CD4-positive, alpha-beta T cell treated with Interleukin-4 for 1 hour (primary cell): ENCODE data around the gene LRCH4.
A peak's percentile ranks its signal among the peaks of the same experiment; 100 is the strongest.
"Not testable (repeated sequence)": the region's sequence is repeated elsewhere in the genome, so short reads cannot be mapped to it uniquely, and the experiment has no call there.

ENCODE experiments used
- DNase-seq, 2 donors: peaks; one replicate each; pipeline ENCODE4 v3.0.0-alpha.2; 2020 to 2022

LRCH4 gene

GRCh38 chr7:100543586-100543985 is 42.3 kb downstream of the LRCH4 start:
- DNase-seq, result no peak

- not testable (repeated sequence) for DNase-seq
Measured at GRCh38 chr7:100541309-100541708, 44.6 kb downstream of the LRCH4 start.

DNA sequence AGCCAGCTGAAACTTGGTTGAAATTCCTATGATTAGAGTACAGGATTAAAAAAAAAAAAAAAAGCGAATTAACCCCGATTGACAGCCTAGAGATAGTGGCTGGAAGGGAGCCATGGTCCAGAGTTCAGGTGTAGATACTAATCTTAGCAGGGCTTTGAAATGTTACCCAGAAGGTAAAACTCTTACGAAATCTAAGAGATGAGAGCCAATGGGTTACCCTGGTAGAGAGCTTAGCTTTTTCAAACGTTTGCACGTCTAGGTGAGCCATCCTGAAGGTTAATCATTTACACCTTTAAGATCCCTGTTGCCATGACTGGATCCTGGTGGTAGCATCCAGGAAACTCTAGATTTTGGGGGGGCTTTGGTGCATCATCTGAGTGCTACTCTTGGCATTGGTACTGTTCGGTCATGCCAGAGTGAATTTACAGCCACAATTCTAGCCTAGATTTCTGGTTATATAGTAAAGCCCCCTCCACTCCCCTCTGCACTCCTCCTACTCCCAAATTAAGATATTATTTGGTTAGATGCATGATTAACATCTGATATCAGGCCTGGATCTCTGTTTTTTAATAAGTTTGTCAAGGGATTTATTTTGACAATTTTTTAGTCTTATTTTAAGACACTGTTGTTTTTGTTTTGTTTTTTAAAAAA is 45.7 kb downstream of the LRCH4 start:
- peak in 1 of 2 donors; percentile 18 for DNase-seq

DNA sequence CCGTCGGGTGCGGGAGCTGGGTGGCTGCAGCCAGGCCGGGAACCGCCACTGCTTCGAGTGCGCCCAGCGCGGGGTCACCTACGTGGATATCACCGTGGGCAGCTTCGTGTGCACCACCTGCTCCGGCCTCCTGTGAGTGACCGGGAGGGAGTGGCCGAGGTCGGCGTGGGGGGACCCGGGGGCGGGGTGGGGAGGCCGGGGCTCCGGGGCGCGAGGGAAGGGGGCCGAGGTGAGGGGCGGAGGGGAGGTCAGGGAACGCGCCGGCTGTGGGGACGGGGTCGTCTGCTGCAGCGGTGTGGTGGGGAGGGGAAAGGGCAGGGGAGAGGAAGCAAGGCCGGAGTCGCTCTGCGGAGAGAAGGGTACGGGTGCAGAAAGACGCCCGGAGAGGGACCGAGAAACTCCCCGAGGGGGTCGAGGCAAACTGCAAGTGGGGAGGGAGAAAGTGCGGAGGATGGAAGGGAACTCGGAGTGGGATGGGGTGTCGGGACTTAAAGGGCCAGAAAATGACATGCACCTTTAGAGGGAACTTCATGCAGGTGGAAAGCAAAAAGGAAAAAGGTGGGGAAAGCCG is 46.4 kb downstream of the LRCH4 start:
- no peak for DNase-seq

- peak; percentile 100 for DNase-seq
Measured at GRCh38 chr7:100538654-100539435, 47.1 kb downstream of the LRCH4 start, which contains the start of gene AGFG2. TSS of gene AGFG2 (plus strand) at chr7:100539203. CDS start at chr7:100539347, 144 bp downstream.

GRCh38 chr7:100538348-100538653 is 47.6 kb downstream of the LRCH4 start:
- no peak for DNase-seq

DNA sequence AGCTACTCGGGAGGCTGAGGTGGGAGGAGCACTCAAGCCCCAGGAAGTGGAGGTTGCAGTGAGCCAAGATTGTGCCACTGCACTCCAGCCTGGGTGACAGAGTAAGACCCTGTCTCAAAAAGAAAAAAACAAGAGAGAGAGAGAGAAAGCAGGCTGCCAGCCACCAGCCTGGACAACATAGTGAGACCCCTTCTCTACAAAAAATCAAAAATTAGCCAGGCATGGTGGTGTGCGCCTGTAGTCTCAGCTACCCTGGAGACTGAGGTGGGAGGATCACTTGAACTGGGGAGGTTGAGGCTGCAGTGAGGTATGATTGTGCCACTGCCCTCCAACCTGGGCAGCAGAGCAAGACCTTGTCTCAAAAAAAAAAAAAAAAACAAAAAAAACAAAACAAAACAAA is 49.2 kb downstream of the LRCH4 start:
- DNase-seq, result not testable (repeated sequence)

GRCh38 chr7:100535982-100536381 is 49.9 kb downstream of the LRCH4 start:
- DNase-seq, result not testable (repeated sequence)

GRCh38 chr7:100532165-100533022 is 53.5 kb downstream of the LRCH4 start:
- DNase-seq, result no peak

GRCh38 chr7:100528108-100528866 is 57.6 kb downstream of the LRCH4 start:
- not testable (repeated sequence) for DNase-seq
